Stimulated activated CD8-positive, alpha-beta memory T cell treated with anti-CD3 and anti-CD28 coated beads, Interleukin-7, amount 100 ng/mL, for 1 hour (primary cell): ENCODE data around the gene EIF3A.
"Not testable (repeated sequence)": the region's sequence is repeated elsewhere in the genome, so short reads cannot be mapped to it uniquely, and the experiment has no call there.

ENCODE experiments used
- DNase-seq, 2 donors: peaks; one replicate each; pipeline ENCODE4 v3.0.0-alpha.2; 2020; ENCODE audit warnings: low read depth in 2 of 2

The EIF3A gene, protein sequence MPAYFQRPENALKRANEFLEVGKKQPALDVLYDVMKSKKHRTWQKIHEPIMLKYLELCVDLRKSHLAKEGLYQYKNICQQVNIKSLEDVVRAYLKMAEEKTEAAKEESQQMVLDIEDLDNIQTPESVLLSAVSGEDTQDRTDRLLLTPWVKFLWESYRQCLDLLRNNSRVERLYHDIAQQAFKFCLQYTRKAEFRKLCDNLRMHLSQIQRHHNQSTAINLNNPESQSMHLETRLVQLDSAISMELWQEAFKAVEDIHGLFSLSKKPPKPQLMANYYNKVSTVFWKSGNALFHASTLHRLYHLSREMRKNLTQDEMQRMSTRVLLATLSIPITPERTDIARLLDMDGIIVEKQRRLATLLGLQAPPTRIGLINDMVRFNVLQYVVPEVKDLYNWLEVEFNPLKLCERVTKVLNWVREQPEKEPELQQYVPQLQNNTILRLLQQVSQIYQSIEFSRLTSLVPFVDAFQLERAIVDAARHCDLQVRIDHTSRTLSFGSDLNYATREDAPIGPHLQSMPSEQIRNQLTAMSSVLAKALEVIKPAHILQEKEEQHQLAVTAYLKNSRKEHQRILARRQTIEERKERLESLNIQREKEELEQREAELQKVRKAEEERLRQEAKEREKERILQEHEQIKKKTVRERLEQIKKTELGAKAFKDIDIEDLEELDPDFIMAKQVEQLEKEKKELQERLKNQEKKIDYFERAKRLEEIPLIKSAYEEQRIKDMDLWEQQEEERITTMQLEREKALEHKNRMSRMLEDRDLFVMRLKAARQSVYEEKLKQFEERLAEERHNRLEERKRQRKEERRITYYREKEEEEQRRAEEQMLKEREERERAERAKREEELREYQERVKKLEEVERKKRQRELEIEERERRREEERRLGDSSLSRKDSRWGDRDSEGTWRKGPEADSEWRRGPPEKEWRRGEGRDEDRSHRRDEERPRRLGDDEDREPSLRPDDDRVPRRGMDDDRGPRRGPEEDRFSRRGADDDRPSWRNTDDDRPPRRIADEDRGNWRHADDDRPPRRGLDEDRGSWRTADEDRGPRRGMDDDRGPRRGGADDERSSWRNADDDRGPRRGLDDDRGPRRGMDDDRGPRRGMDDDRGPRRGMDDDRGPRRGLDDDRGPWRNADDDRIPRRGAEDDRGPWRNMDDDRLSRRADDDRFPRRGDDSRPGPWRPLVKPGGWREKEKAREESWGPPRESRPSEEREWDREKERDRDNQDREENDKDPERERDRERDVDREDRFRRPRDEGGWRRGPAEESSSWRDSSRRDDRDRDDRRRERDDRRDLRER (N-terminal part only)

DNA sequence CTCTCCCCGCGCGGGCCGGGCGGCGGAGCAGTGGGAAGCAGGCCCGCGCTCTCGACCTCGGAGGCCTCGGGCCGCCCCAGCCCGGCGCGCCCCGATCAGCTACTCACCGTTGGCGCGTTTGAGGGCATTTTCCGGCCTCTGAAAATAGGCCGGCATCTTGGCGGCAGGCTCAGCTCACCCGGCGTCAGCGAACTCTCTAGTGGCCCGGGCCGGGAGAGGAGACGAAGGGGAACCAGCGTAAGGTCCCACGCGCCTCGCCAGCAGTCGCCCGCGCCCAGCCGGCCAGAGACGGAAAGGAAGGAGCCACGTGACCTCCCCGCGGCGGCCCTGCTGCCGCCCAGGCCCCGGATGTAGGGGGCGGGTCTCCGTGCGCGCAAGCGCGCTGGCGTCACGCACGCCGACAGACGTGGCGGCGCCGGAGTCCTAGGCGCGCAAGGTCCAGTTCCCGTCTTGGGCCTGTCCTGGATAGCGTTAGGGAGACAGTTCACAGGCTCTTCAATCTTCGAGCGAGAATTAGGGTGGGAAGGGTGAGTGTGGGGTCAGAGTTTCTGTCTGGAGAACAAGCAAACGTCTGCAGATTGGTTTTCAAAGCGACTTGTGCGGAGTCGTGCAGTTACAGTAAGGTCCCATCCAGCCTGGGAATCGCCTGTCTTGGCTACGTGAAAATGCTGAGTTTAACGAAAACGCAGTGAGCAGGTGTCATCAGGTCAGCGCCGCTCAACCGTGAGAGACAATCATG lies at the start of gene EIF3A:
TSS of gene EIF3A (minus strand) at position 297 of the 739 bp plus-strand sequence. CDS start at position 156, 141 bp downstream.
- DNase-seq: peak; percentile 82 to 84

DNA sequence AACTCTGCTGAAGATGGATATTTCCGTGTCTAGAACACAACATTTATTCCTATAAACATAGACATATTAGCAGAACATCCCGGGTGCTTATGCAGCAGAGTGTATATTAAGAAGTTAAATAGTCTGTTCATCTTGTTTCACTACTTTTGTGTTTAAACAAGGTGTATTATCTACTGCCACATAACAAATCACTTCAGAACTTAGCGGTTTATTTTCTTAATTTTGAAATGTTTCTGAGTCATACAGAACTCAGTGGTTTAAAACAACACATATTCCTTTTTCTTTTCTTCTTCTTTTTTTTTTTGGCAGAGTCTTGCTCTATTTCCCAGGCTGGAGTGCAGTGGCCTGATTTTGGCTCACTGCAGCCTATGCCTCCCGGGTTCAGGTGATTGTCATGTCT lies 49.1 kb upstream of the EIF3A start:
- DNase-seq: no peak

DNA sequence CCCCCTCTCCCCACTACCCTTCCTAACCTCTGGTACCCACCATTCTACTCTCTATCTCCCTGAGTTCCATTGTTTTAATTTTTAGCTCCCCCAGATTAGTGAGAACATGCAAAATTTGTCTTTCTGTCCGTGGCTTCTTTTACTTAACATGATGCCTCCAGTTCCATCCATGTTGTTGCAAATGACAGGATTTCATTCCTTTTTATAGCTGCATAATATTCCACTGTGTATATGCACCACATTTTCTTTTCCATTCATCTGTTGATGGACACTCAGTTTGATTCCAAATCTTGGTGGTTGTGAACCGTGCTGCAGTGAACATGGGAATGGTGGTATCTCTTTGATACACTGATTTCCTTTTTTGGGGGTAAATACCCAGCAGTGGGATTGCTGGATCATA lies 45.3 kb upstream of the EIF3A start:
- no peak for DNase-seq

DNA sequence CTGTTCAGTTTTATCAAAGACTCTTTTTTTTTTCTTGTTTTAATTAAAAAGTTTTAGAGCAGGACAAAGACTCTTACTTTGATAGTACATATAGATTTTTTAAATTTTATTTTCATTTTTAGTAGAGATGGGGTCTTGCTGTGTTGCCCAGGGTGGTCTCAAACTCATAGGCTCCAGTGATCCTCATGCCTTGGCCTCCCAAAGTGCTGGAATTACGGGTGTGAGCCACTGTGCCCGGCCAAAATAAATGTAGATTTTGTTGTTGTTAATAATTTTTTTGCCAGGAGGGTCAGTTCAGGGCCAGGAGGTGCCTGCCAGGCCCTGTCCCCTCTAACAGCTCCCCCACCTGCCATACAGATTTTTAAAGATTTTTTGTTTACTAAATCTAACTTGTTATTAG lies 40.3 kb upstream of the EIF3A start:
- DNase-seq: no peak

DNA sequence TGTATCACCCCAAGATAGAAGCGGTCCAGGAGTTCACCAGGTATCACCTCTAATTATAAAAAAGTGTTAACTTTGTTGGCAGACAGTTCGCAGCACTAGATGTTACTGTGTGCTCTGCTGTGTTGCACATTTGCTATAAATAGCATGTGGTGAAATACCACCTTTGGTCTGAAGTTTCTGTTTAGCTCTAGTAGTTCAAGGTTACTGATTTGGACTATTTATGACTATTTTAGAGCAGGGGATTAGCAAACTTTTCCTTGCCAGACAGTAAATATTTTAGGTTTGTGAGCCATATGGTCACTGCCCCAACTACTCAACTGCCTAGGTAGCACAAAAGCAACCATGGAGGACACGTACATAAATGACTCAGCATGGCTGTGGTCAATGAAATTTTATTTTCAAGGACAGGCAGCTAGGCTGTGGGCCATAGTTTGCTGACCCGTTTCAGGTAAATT lies 39.8 kb upstream of the EIF3A start:
- DNase-seq: no peak

DNA sequence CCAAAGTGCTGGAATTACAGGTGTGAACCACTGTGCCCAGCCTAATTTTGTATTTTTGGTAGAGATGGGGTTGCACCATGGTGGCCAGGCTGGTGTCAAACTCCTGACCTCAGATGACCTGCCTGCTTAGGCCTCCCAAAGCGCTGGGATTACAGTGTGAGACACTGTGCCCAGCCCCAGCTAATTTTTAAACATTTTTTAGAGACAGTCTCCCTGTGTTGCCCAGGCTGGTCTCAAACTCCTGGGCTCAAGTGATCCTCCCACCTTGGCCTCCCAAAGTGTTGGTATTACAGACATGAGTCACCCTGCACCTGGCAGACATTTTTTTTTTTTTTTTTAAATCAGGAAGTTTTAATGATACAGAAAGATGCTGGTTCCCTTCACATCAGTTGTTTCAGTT lies 38.8 kb upstream of the EIF3A start:
- DNase-seq: no peak

DNA sequence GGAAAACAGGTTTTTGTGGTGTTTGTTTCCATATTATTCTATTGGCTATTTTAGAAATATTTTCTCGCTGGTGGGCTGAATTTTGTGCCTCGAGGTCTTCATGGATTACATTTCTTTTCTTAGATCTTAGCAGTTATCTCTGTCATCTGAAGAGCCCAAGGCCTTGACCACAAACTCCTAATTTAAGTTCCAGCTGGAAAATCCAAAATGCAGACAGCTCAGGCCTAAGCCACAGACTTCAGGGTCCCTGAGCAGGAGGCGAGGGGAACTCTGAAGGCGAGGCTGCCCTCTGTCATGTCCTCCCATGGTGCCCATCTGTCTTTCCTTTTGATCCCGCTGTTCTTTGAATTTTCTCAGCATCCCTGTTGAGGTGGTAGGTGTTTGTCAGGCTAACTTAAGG lies 37.6 kb upstream of the EIF3A start:
- DNase-seq: no peak

DNA sequence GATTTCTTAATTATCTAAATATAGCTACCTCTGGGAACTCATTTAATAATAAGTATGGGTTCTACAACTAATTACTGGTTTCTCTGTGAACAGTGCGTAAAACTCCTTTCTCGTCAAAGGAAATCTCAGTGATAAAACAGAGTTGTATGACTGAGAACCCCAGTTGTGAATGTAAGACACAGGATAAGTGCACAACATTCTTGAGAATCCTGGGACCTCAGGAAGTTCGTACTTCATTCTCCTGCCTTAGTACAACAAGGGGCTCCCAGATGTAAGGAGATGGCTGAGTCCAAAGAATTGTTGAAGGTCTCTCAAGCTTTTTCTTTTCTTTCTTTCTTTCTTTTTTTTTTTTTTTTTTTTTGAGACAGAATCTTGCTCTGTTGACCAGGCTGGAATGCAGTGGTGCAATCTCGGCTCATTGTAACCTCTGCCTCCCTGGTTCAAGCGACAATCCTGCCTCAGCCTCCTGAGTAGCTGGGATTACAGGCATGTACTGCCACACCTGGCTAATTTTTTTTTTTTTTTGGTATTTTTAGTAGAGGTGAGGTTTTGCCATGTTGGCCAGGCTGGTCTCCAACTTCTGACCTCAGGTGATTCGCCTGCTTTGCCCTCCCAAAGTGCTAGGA lies 35.8 kb upstream of the EIF3A start:
- DNase-seq: no peak

DNA sequence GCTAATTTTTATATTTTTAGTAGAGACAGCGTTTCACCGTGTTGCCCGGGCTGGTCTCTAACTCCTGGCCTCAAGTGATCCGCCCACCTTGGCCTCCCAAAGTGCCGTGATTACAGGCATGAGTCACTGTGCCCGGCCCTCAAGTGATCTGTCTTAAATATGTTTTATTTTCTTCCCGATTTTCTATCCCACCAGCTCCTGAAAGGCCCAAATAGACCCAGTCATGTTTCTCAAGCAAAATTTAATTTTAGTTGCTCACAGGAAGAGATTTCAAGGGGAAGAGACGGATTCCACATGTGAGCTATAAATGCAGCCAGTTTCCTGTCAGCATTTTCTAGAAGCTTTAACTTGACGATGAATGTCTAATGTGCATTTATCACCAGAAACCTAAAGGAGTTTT lies 35.3 kb upstream of the EIF3A start:
- DNase-seq: no peak

DNA sequence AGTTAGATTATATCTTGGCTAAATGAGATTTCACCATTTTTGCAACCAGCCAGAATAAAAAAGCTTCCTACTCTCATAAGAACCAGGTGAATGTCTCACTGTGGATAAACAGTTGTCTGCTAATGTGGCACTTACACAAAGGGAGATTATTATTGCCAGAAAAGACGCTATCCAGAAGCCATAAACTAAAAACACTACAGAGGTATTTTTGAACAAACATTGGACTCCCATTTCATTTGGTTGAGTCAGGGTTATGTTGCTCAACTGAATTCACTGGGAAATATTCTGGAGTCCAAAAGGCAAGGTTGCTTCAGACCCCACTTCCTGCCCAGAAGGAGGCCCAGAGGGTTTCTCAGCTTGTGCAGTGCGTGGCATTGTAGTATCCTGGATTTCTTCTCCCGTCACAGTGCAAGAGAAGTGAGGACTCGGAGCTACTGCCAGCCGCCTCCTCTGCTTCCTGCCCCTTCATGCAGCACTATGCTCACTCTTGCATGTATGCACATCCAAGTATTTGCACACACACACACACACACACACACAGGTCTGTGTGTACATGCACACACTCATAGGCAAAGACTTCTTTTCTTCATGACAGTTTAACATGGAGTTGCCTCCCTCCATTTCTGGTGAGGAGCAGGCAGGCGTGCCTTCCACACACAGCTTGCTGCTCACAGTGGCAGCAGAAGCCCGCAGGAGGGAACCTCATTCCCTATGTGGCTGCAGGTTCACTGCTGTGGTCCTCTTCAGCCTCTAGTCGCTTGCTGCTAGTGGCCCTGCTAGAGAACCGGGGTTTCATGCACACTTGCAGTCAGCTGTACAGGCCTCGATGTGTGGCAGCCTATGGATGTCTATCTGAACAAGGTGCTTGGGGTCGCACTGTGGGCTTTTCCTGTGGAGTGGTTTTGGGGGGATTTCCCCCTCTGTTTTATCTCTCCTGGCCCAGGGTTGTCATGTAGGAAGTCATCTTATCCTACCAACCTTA lies 33.4 kb upstream of the EIF3A start:
- no peak for DNase-seq

DNA sequence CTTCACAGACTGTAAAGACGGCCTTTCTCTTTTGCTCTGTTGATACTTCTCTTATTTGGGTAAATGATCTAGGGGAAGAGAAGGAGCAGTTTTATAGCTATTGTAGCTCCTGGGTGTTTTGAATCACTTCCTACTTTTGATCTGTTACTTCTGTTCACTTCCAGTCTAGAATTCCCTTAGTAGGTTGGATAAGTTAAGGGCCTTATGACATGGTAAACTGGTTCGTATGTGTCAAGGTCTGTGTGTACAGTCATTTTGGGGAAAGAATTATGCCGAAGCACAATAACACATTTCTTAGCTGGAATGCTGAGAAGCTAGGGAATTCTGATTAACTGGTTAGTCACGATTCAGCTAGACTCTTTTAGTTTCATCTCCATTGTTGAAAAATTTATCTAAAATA lies 31.4 kb upstream of the EIF3A start:
- no peak for DNase-seq

DNA sequence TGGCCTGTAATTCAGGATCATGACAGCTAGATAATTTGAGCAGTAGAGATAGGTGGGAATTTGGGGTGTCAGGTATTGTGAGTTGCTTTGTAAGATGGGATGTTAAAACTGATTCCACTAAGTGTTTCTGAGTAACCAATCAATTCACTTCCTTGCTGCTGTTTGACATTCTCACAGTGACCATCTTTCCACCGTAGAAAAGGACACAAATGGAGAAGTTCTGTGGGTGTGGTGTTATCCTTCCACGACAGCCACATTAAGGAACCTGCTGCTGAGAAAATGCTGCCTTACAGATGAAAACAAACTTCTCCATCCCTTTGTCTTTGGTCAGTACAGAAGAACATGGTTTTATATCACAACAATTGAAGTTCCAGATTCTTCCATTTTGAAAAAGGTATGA lies 27.2 kb upstream of the EIF3A start:
- DNase-seq: not testable (repeated sequence)

DNA sequence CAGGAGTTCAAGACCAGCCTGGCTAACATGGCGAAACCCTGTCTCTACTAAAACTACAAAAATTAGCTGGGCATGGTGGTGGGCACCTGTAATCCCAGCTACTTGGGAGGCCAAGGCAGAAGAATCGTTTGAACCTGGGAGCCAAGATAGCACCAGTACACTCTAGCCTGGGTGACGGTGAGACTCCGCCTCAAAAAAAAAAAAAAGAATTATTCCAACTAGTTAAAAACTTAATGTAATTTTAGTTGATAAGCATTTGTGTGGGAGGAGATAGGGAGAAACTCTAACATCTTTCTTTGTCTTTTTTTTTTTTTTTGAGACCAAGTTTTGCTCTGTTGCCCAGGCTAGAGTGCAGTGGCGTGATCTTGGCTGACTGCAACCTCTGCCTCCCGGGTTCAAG lies 26.5 kb upstream of the EIF3A start:
- DNase-seq: not testable (repeated sequence)

DNA sequence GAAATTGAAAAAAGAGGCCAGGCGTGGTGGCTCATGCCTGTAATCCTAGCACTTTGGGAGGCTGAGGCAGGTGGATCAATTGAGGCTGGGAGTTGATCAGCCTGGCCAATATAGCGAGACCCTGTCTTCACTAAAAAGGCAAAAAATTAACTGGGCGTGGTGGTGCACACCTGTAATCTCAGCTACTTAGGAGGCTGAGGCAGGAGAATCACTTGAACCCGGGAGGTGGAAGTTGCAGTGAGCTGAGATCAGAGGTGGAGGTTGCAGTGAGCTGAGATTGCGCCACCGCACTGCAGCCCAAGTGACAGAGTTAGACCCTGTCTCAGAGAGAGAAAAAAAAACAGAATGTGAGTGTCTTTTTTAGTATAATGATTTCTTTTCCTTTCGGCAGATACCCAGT lies 25.3 kb upstream of the EIF3A start:
- DNase-seq: not testable (repeated sequence)

DNA sequence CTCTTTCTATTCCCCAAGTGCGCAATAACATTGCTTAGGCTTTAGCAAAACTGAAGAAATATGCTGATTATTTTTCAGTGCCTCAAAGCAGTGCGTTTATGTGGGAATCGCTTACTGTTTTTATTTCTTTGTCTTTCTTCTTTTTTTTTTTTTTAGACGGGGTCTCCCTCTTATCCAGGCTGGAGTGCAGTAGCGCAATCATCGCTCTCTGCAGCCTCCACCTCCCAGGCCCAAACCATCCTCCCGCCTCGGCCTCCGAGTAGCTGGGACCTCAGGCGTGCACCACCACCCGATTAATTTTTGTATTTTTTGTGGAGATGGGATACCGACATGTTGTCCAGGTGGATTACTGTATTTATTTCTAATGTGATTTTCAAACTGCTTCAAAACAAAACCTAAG lies 24.5 kb upstream of the EIF3A start:
- DNase-seq: no peak

DNA sequence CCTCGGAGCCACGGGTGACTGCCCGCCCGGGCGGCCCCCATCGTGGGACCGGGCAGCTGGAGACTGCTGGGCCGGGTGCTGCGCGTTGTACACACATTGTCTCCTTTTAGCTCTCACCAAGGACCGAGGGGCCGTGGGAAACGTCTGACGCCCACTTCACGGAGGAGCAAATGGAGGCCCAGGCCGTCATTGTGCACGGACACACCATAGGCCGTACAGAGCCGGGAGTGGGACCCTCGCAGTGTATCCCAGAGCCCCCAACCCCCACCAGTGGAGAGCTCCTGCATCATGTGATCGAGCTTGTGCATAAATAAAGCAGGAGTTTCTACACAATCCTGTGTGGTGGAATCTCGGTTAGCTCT lies 24.0 kb upstream of the EIF3A start:
- DNase-seq: no peak

DNA sequence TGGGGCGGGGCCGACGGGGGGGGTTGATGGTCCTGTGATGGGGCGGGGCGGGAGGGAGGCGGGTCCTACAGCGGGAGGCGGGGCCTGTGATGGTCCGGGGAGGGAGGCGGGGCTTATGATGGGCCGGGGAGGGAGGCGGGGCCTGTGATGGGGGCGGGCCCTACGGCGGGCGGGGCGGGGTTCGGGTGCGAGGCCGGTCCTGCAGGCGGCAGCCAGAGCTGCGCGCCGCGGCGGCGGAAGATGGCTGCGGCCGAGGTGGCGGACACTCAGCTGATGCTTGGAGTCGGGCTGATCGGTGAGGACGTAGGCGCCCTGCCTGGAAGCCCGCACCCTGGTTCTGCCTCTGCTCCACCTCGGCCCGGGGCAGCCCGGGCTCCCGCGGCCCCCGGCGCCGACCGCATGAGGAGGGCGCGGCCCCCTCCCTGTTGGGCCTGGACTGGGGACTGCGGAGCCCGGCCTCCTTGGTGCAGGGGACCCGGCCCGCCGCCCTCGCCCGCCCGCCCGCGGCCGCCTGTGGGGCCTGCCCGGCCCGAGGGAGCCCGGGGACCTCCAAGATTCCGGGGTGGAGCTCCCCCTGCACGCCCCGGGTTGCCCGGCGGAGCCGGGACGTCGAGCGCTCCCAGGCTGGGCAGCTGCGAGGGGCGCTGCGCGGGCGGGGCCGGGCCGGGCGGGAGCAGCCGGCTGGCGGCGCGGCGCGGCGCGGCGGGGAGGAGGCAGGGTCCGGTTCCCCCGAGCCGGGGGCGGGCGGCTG lies 23.5 kb upstream of the EIF3A start, which contains the start of gene DENND10:
TSS of gene DENND10 (plus strand) at position 211 of the 751 bp plus-strand sequence. CDS start at position 241, 30 bp downstream.
- peak; percentile 64 to 65 for DNase-seq

DNA sequence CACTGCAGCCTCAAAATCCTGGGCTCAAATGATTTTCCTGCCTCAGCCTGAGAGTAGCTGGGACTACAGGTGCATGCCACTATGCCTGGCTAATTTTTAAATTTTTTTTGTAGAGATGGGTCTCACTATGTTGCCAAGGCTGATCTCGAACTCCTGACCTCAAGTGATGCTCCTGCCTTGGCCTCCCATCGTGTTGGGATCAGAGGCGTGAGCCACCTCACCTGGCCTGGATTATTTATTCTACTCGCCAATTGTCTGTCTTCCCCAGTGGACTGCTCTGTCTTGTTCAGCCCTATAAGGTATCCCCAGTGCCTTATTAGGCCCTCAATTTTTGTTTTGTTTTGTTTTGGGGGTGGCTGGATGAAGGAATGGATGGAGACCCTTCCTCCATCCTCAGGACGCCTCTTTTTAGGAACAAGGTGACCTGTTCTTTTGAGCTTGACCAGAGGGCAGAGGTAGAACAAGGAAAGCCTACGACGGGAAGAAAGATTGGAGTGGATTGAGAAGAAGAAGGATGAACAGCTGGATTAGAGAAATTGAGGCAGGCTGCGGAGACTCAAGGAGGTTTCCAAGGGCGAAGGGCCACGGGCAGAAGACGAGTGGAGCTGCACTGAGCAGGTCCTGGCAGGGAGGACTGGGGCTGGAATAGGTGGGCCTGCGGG lies 22.8 kb upstream of the EIF3A start:
- no peak for DNase-seq
